GM12878 (cell line): Measurements from ENCODE around the gene RBBP8NL. TPM values are rescaled to one million over a fixed set of nuclear protein-coding genes. Genes with fewer than 3 reads are reported as not detected.
A peak's percentile ranks its signal among the peaks of the same experiment; 100 is the strongest.

Source experiments
- ATAC-seq: fragments of 200-7000 bp; cut with Tn5 transposase; 3 replicates; pipeline ENCODE4 v1.9.1; 2020; ENCODE audit warnings: mild to moderate bottlenecking, moderate library complexity
- BruUV-seq: library from RNA; stranded (reverse); fragments of 400-500 nt; replicated peaks from 2 replicates; lab custom pipeline; 2021; lab: Mats Ljungman, UMichigan
- CTCF ChIA-PET: fragments of 300-600 bp; sonication (Branson Sonifier 250); formaldehyde crosslinking; extraction: SDS; loops from one replicate; lab custom pipeline; 2021; ENCODE audit warnings: inconsistent platforms; lab: Yijun Ruan, JAX
- POLR2A ChIA-PET: fragments of 350-600 bp; formaldehyde crosslinking; extraction: SDS; loops from one replicate; lab custom pipeline; 2021; ENCODE audit warnings: inconsistent platforms; lab: Charles Lee
- RAD21 ChIA-PET: fragments of 300-600 bp; sonication (Branson Sonifier 250); formaldehyde crosslinking; loops from one replicate; lab custom pipeline; 2023; ENCODE audit warnings: antibody characterized with exemption; ENCODE audit not compliant: unreplicated experiment; lab: Charles Lee
- SMC1A ChIA-PET: fragments of 300-600 bp; sonication (Branson Sonifier 250); formaldehyde crosslinking; loops from one replicate; lab custom pipeline; 2023; ENCODE audit not compliant: unreplicated experiment, uncharacterized antibody; lab: Charles Lee
- DNase-seq: peaks from one replicate; pipeline ENCODE4 v3.0.0-alpha.2; 2011; ENCODE audit warnings: low read depth, low spot score
- FAIRE-seq: peaks from 3 replicates; lab custom pipeline; 2011; peaks lifted over from hg19 to GRCh38; lab: Jason Lieb, UNC
- H2AFZ ChIP-seq: 2 replicates; pipeline ENCODE4 v1.6.0; 2011; ENCODE audit warnings: low read depth, low read length, control low read depth; ENCODE audit not compliant: control insufficient read depth
- H3K27ac ChIP-seq: 2 replicates; pipeline ENCODE4 v1.5.1; 2011; ENCODE audit warnings: control low read depth; ENCODE audit not compliant: control insufficient read depth, insufficient read depth
- H3K27me3 ChIP-seq, 2 experiments: replicated peaks in 1 of 2; 2 replicates each; pipeline versions ENCODE4 v1.6.0 to v1.6.1; 2011; ENCODE audit warnings: low read length in 1 of 2; ENCODE audit not compliant: control insufficient read depth in 2 of 2, insufficient read depth in 2 of 2
- H3K36me3 ChIP-seq, 2 experiments: 2 replicates each; pipeline ENCODE4 v1.5.1; 2011; ENCODE audit warnings: low read length in 1 of 2; ENCODE audit not compliant: control insufficient read depth in 2 of 2, insufficient read depth in 2 of 2
- H3K4me1 ChIP-seq: 2 replicates; pipeline ENCODE4 v1.6.1; 2011; ENCODE audit warnings: mild to moderate bottlenecking, low read length, moderate library complexity, mixed read lengths; ENCODE audit not compliant: control insufficient read depth, insufficient read depth
- H3K4me2 ChIP-seq: 2 replicates; pipeline ENCODE4 v1.6.0; 2011; ENCODE audit warnings: control low read depth; ENCODE audit not compliant: control insufficient read depth, insufficient read depth
- H3K4me3 ChIP-seq: fragments of 200-600 bp; sonication (generic); 2 replicates; pipeline ENCODE4 v1.5.1; 2016
- H3K79me2 ChIP-seq: 2 replicates; pipeline ENCODE4 v1.6.0; 2011; ENCODE audit warnings: low read length; ENCODE audit not compliant: control insufficient read depth, insufficient read depth
- H3K9ac ChIP-seq: 2 replicates; pipeline ENCODE4 v1.8.0; 2011; ENCODE audit warnings: low read length, control low read depth, mixed read lengths; ENCODE audit not compliant: control insufficient read depth, insufficient read depth
- H3K9me3 ChIP-seq: replicated peaks from 3 replicates; pipeline ENCODE4 v1.5.1; 2011; ENCODE audit warnings: mild to moderate bottlenecking, low read length; ENCODE audit not compliant: control insufficient read depth, insufficient read depth
- H4K20me1 ChIP-seq: 2 replicates; pipeline ENCODE4 v1.6.0; 2011; ENCODE audit not compliant: control insufficient read depth, insufficient read depth
- ESRRA ChIP-seq: IDR thresholded peaks from 2 replicates; pipeline ENCODE4 v1.6.1; 2012; ENCODE audit warnings: mild to moderate bottlenecking, low read length, improper control_type of control experiment
- NFYA ChIP-seq: IDR thresholded peaks from 2 replicates; pipeline ENCODE4 v1.6.1; 2011; ENCODE audit warnings: low read depth, mild to moderate bottlenecking, low read length, improper control_type of control experiment, borderline replicate concordance
- SP1 ChIP-seq: IDR thresholded peaks from one replicate; pipeline ENCODE4 v1.6.1; 2011; ENCODE audit warnings: low read depth, low read length
- SUZ12 ChIP-seq: fragments of 200-600 bp; sonication (generic); IDR thresholded peaks from one replicate; pipeline ENCODE4 v1.6.1; 2018; ENCODE audit warnings: antibody characterized with exemption, mild to moderate bottlenecking; ENCODE audit not compliant: unreplicated experiment
- TCF7 ChIP-seq: IDR thresholded peaks from 2 replicates; pipeline ENCODE4 v1.6.1; 2014; ENCODE audit warnings: antibody characterized with exemption, borderline replicate concordance
- ZNF217 ChIP-seq: fragments of 450-650 bp; IDR thresholded peaks from 2 replicates; pipeline ENCODE4 v1.6.1; 2017; ENCODE audit warnings: antibody characterized with exemption, mild to moderate bottlenecking
- WGBS: methylation state at CpG from one replicate; pipeline ENCODE4 v1.1.6; 2016; ENCODE audit warnings: low lambda C conversion rate; ENCODE audit not compliant: insufficient replicate concordance, insufficient coverage; ENCODE audit errors: missing lambda C conversion rate; 5-methylcytosine and 5-hydroxymethylcytosine counted together
- in situ Hi-C: fragments of 300-500 bp; cut with MboI; formaldehyde crosslinking; loops from 9 replicates; pipeline ENCODE4 v1.14.3; 2018; ENCODE audit warnings: mixed read lengths
- intact Hi-C: fragments of 100-400 bp; cut with micrococcal nuclease; formaldehyde crosslinking; loops from one replicate; pipeline ENCODE4 v1.14.2; 2022; ENCODE audit not compliant: unreplicated experiment
- polyA plus RNA-seq, 11 experiments: library from polyadenylated mRNA; depleted of rRNA in 4 of 11; unstranded in 6 of 11; stranded (reverse) in 5 of 11; fragments of >200 nt; fragmentation: Nextera tagmentation in 4 of 11; fragmentation: Illumina TruSeq in 1 of 11; extraction: Ambion mirVana in 4 of 11; extraction: Trizol in 1 of 11; gene quantifications; 1 replicate in 1 of 11; 2 replicates in 10 of 11; pipeline versions ENCODE4 v1.2.1 to v1.2.3, GENCODE V29; 2011 to 2016; ENCODE audit warnings: inconsistent platforms in 2 of 11, missing spikeins in 2 of 11, low read depth in 1 of 11
- total RNA-seq, 4 experiments: library from RNA; depleted of rRNA in 3 of 4; stranded (reverse); fragments of >200 nt in 3 of 4; fragmentation: Illumina TruSeq in 1 of 4; extraction: Trizol in 1 of 4; gene quantifications; 2 replicates each; pipeline versions ENCODE4 v1.2.1 to v1.2.3, GENCODE V29; 2013 to 2021

RBBP8NL gene
- total and polyA plus RNA-seq, 10 of the 15 experiments (the other 5 are each of a cell fraction or from before 2014, with no cell fraction given), result not detected

DNA sequence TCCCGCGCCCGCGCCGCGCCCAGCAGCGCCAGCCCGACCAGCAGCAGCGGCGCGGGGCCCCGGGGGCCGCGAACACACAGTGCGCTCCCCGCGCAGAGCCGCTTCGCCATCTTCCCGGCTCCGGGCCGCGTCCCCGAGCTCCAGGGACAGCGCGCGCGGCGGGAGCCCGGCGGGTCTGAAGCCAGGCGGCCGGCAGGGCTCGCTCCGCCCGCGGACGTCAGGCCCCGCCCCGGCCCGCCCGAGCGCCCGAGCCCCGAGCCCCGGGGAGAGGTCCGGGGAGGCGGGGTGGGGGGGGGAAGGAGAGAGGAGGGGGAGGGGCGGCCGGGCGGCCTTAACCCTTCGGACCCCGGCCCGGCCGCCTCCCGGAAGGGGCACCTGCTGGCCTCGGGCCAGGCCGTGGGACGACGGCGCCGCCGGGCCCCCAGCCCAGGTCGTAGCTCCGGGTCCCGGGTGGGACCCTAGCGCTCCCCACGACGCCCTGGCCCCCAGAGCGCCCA lies 60.2 kb downstream of the RBBP8NL start, which contains the start of gene LAMA5:
LAMA5 (minus strand) TSS at position 177 of the 497 bp plus-strand sequence; CDS start at position 110, 67 bp downstream.
- 5% methylated on average over 9 of the region's 70 CpGs for WGBS
- ChIA-PET CTCF (interaction anchor here (1.3 kb wide), 1 partner anchor 15 kb away, joined by 5 read pairs; no protein-coding TSS in a partner anchor), POLR2A (no interaction called here), RAD21 (no interaction called here), SMC1A (no interaction called here)
- no peaks in the 10 kb centered on the region for H3K36me3 ChIP-seq
- peaks cover 5% of the 10 kb centered on the region for H3K4me1 ChIP-seq
- FAIRE-seq (no peak), ATAC-seq (peak; percentile 66), DNase-seq (no peak)
- H3K27ac ChIP-seq, result no peak within 1 kb of the TSS
- H3K9ac ChIP-seq, result peak within 1 kb of the TSS; percentile 20; the same call in 1 of the 2 replicates
- no TSS peak for BruUV-seq
- TF ChIP-seq ZNF217 (no peak), SP1 (no peak), TCF7 (no peak), NFYA (no peak)
- H4K20me1 ChIP-seq, result no peaks in the 10 kb centered on the region
- H3K79me2 ChIP-seq, result no peaks in the 10 kb centered on the region
- H3K4me2 ChIP-seq, result peak within 1 kb of the TSS; percentile 87; the same call in 1 of the 2 replicates
- H2AFZ ChIP-seq, result peak within 1 kb of the TSS; percentile 34
- intact Hi-C loops (no loop called here), in situ Hi-C loops (no loop called here)
- no peaks in the 10 kb centered on the region for H3K9me3 ChIP-seq
- H3K4me3 ChIP-seq, result peak within 1 kb of the TSS; percentile 65; the same call in 1 of the 2 replicates
- peaks cover 4 to 15% of the 10 kb centered on the region in 2 experiments for H3K27me3 ChIP-seq

DNA sequence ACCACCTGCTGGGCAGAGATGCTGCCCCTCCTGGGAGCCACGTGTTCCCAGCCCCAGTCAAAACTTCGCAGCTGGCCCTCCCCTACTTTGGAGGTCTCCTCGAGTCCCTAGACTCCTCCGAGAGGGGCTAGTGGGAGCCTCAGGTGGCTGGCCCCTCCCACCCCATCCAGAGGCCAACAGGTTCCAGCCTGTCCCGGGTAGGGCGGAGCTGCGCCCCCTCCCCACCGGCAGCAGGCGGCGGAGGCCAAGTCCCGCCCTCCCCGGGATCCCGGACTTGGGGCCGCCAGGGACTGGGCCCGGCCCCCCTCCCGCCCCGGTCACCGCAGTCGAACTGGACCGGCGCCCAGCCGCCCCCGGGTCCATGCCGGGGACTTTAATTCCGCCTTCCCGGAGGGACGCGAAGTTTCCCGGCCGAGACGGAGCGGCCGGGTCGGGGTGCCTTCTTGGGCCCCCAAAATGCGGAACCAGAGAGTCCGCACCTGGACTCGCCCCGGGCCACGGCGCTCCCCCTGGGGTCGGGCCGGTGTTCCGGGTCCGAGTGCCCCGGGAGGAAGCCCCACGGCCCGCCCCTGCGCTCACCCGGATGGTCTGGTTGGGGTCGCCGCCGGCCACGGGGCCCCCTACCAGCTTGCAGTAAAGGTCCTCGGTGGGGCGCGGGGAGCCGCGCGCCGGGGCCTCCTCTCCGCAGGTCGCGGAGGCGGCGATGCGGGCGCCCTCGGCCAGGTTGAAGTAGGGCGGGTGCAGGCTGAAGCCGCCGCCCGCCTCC lies 60.8 kb downstream of the RBBP8NL start:
- CTCF ChIA-PET, result no interaction called here
- Histone ChIP-seq H3K4me1 (peaks cover 5% of the 10 kb centered on the region), H3K27ac (no peak overlapping the region), H3K4me3 (peak overlapping the region; percentile 65; the same call in 1 of the 2 replicates), H3K27me3 (peaks cover 4 to 15% of the 10 kb centered on the region in 2 experiments), H3K9me3 (no peaks in the 10 kb centered on the region), H4K20me1 (no peaks in the 10 kb centered on the region), H2AFZ (peak overlapping the region; percentile 34), H3K4me2 (peak overlapping the region; percentile 87; the same call in 1 of the 2 replicates), H3K9ac (peak overlapping the region; percentile 20; the same call in 1 of the 2 replicates), H3K36me3 (no peaks in the 10 kb centered on the region), H3K79me2 (no peaks in the 10 kb centered on the region)
- TF ChIP-seq SUZ12 (peak; percentile 59), ESRRA (no peak), ZNF217 (no peak)
- BruUV-seq, result no TSS peak
- RAD21 ChIA-PET, result no interaction called here
- WGBS, result 5% methylated on average over 27 of the region's 72 CpGs
- no peak for FAIRE-seq
- in situ Hi-C loops (no loop called here), intact Hi-C loops (no loop called here)
- POLR2A ChIA-PET, result no interaction called here
- SMC1A ChIA-PET, result no interaction called here
- no peak for DNase-seq
- ATAC-seq, result peak; percentile 34
